Smooth muscle cell (in vitro differentiated cells): ENCODE results near the gene TXNRD2. TPM values are rescaled to one million over a fixed set of nuclear protein-coding genes. Genes with fewer than 3 reads are reported as not detected.

Experiments used
- DNase-seq: peaks from one replicate; lab custom pipeline; 2025; ENCODE audit not compliant: unreplicated experiment; lab: John Stamatoyannopoulos, UW
- H2AFZ ChIP-seq: fragments of 200-600 bp; sonication (generic); 2 replicates; pipeline ENCODE4 v1.6.0; 2016; ENCODE audit warnings: antibody characterized with exemption, low read depth, mild to moderate bottlenecking
- H3F3A ChIP-seq: fragments of 200-600 bp; sonication (generic); 2 replicates; pipeline ENCODE4 v1.6.0; 2017; ENCODE audit warnings: antibody characterized with exemption, low read depth
- H3K27ac ChIP-seq: fragments of 200-600 bp; sonication (generic); 2 replicates; pipeline ENCODE4 v1.5.1; 2016; ENCODE audit warnings: low read depth, mild to moderate bottlenecking
- H3K27me3 ChIP-seq: fragments of 200-600 bp; sonication (generic); 2 replicates; pipeline ENCODE4 v1.6.1; 2016; ENCODE audit warnings: low read depth, mild to moderate bottlenecking
- H3K36me3 ChIP-seq: fragments of 200-600 bp; sonication (generic); 2 replicates; pipeline ENCODE4 v1.5.1; 2016; ENCODE audit warnings: low read depth
- H3K4me1 ChIP-seq: fragments of 200-600 bp; sonication (generic); 2 replicates; pipeline ENCODE4 v1.5.1; 2016; ENCODE audit warnings: low read depth
- H3K4me2 ChIP-seq: fragments of 200-600 bp; sonication (generic); 2 replicates; pipeline ENCODE4 v1.6.0; 2016; ENCODE audit warnings: mild to moderate bottlenecking
- H3K4me3 ChIP-seq: fragments of 200-600 bp; sonication (generic); 2 replicates; pipeline ENCODE4 v1.5.1; 2016; ENCODE audit warnings: mild to moderate bottlenecking
- H3K79me2 ChIP-seq: fragments of 200-600 bp; sonication (generic); 2 replicates; pipeline ENCODE4 v1.6.0; 2016; ENCODE audit warnings: low read depth, mild to moderate bottlenecking
- H3K9ac ChIP-seq: fragments of 200-600 bp; sonication (generic); 2 replicates; pipeline ENCODE4 v1.6.0; 2016; ENCODE audit warnings: low read depth
- H3K9me3 ChIP-seq: fragments of 200-600 bp; sonication (generic); replicated peaks from 2 replicates; pipeline ENCODE4 v1.5.1; 2016; ENCODE audit warnings: low read depth
- H4K20me1 ChIP-seq: fragments of 200-600 bp; sonication (generic); 2 replicates; pipeline ENCODE4 v1.6.0; 2016; ENCODE audit warnings: low read depth
- WGBS: methylation state at CpG from one replicate; pipeline ENCODE4 v1.1.7; 2016; ENCODE audit warnings: low lambda C conversion rate; 5-methylcytosine and 5-hydroxymethylcytosine counted together
- polyA plus RNA-seq: library from polyadenylated mRNA; unstranded; fragments of >200 nt; fragmentation: Nextera tagmentation; extraction: Ambion mirVana; gene quantifications from 2 replicates; pipeline ENCODE4 v1.2.1, GENCODE V29; 2016
- total RNA-seq: library from RNA; depleted of rRNA; stranded (reverse); fragments of >200 nt; gene quantifications from 2 replicates; pipeline ENCODE4 v1.2.3, GENCODE V29; 2014
- TF ChIP-seq, protein P1 (sequence below): fragments of 200-600 bp; sonication (generic); IDR thresholded peaks from 2 replicates; pipeline ENCODE4 v1.5.1; 2017; ENCODE audit warnings: borderline replicate concordance, mild to moderate bottlenecking, antibody characterized with exemption; ENCODE audit not compliant: insufficient read depth, poor library complexity, severe bottlenecking

The TXNRD2 gene
- total and polyA plus RNA-seq, 2 experiments from 2014 or later = 3.2 TPM; not detected in 1

DNA sequence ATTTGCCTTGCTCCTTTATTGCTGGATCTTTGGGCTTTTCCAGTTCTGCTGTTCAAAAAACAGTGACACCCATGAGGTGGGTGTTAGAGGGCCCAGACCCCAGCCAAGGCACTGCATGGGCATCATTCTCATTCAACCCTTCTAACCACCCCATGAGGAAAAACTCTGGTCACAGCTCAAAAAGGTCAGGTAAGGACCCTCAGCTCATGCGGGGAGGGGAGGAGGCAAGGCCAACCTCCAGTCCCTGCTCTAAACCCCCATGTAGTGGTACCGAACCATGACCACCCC is 94.3 kb downstream of the TXNRD2 start:
- H3F3A ChIP-seq = no peaks in the 10 kb centered on the region
- no peak overlapping the region for H3K9ac ChIP-seq
- H3K9me3 ChIP-seq = no peaks in the 10 kb centered on the region
- peaks cover 47% of the 10 kb centered on the region for H4K20me1 ChIP-seq
- no peaks in the 10 kb centered on the region for H3K27me3 ChIP-seq
- H2AFZ ChIP-seq = no peak overlapping the region
- DNase-seq = no peak
- H3K4me1 ChIP-seq = no peaks in the 10 kb centered on the region
- H3K27ac ChIP-seq = no peak overlapping the region
- TF ChIP-seq, protein P1, sequence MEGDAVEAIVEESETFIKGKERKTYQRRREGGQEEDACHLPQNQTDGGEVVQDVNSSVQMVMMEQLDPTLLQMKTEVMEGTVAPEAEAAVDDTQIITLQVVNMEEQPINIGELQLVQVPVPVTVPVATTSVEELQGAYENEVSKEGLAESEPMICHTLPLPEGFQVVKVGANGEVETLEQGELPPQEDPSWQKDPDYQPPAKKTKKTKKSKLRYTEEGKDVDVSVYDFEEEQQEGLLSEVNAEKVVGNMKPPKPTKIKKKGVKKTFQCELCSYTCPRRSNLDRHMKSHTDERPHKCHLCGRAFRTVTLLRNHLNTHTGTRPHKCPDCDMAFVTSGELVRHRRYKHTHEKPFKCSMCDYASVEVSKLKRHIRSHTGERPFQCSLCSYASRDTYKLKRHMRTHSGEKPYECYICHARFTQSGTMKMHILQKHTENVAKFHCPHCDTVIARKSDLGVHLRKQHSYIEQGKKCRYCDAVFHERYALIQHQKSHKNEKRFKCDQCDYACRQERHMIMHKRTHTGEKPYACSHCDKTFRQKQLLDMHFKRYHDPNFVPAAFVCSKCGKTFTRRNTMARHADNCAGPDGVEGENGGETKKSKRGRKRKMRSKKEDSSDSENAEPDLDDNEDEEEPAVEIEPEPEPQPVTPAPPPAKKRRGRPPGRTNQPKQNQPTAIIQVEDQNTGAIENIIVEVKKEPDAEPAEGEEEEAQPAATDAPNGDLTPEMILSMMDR = no peak
- H3K36me3 ChIP-seq = no peaks in the 10 kb centered on the region
- H3K4me3 ChIP-seq = no peak overlapping the region
- peaks cover 4% of the 10 kb centered on the region for H3K79me2 ChIP-seq
- WGBS = 100% methylated on average over 2 of the region's 2 CpGs
- no peak overlapping the region for H3K4me2 ChIP-seq

DNA sequence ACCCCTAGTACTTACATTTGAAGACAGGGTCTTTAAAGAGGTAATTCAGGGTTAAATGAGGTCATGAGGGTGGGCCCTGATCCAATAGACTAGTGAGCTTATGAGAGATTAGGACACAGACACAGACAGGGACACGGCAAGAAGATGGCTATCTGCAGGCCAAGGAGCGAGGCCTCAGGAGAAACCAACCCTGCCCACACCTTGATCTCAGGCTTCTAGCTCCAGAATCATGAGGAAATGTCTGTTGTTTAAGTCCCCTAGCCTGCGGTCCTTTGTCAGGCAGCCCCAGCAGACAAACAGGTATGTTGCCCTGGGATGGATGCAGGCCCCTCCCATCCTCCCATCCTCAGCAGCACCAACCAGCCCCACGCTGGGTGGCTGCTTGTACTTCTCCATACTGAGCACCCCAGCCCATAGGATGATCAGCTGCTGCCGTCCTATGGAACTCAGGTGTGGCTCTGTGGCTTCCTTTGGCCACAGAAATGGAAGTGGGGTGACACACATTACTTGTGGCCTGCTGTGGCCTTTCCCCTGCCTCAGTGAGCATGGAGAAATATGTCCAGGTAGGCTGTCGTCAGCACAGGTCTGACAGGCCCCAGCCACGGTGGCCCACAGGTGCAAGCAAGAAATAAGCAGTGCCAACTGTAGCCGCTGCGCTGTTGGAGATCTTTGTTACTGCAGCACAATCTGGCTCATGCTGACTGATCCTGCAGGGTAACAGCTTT is 94.8 kb downstream of the TXNRD2 start:
- H3K27me3 ChIP-seq = no peaks in the 10 kb centered on the region
- H3K79me2 ChIP-seq = no peaks in the 10 kb centered on the region
- no peaks in the 10 kb centered on the region for H3K9me3 ChIP-seq
- H3K36me3 ChIP-seq = no peaks in the 10 kb centered on the region
- no peak for DNase-seq
- H3K4me2 ChIP-seq = no peak overlapping the region
- TF ChIP-seq, protein P1 = no peak
- H3F3A ChIP-seq = no peaks in the 10 kb centered on the region
- no peaks in the 10 kb centered on the region for H3K4me1 ChIP-seq
- WGBS = 90% methylated on average over 9 of the region's 9 CpGs
- H3K4me3 ChIP-seq = no peak overlapping the region
- peaks cover 48% of the 10 kb centered on the region for H4K20me1 ChIP-seq
- no peak overlapping the region for H3K27ac ChIP-seq
- H2AFZ ChIP-seq = no peak overlapping the region
- H3K9ac ChIP-seq = no peak overlapping the region

DNA sequence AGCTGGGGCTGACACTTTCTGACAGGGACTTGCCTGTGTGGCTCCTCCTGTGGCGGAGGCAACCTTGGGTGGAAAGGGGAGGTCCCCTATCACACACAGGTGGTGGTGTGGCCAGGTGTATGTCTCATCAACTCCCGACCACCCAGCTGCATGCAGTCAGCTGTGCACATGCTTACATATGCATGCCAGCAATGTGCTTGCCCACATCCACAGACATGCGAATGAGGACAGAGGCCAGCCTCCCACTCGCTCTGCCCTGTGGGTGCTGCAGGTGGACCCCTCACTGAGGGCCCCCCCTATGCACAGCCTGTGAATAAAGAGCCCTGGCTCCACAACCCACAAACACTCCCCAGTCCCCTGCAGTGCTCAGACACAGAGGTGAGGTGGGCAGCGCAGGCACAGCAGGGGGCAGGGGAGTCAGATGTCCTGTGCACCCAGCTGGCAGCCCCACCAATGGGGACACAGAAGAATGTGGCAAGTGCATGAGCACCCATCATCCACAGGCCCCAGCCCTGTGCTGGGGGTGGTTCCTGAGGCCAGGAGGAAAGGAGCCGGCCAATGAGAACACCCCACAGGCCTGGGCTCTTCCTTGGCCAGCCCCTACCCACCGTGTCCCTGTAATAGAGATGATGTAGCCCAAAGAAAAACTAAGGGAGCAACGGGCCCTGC is 96.4 kb downstream of the TXNRD2 start:
- H3K4me2 ChIP-seq = no peak overlapping the region
- H3K27ac ChIP-seq = no peak overlapping the region

More for the DNA sequence above, 96.4 kb downstream of the TXNRD2 start:
- Histone ChIP-seq H2AFZ (no peak overlapping the region), H3K27me3 (no peaks in the 10 kb centered on the region), H4K20me1 (peaks cover 40% of the 10 kb centered on the region), H3K9me3 (no peaks in the 10 kb centered on the region), H3K79me2 (no peaks in the 10 kb centered on the region), H3F3A (no peaks in the 10 kb centered on the region), H3K4me1 (no peaks in the 10 kb centered on the region), H3K9ac (no peak overlapping the region), H3K4me3 (no peak overlapping the region), H3K36me3 (no peaks in the 10 kb centered on the region)
- no peak for DNase-seq
- TF ChIP-seq, protein P1 = no peak
- 86% methylated on average over 8 of the region's 8 CpGs for WGBS
